ENCODE results near the gene GALNTL6. TPM values are rescaled to one million over a fixed set of nuclear protein-coding genes. Genes with fewer than 3 reads are reported as not detected.

GALNTL6 gene
- total RNA-seq, 4 donors from 2014 or later, result 0.67 to 0.70 TPM; not detected in 2

GRCh38 chr4:172802032-172802431 lies 988.8 kb downstream of the GALNTL6 start:
- DNase-seq, result no peak
- Histone ChIP-seq H3K4me3 (no peak overlapping the region), H3K27me3 (no peaks in the 10 kb centered on the region), H3K36me3 (no peaks in the 10 kb centered on the region), H3K9me3 (no peaks in the 10 kb centered on the region), H3K4me1 (no peaks in the 10 kb centered on the region), H3K27ac (no peak overlapping the region)
- TF ChIP-seq POLR2A (IDR thresholded peaks at IDR 0.05) (no peak), CTCF (IDR thresholded peaks at IDR 0.05) (no peak)

GRCh38 chr4:172806841-172807240 lies 993.6 kb downstream of the GALNTL6 start:
- Histone ChIP-seq H3K36me3 (no peaks in the 10 kb centered on the region), H3K4me3 (no peak overlapping the region), H3K9me3 (no peaks in the 10 kb centered on the region), H3K27ac (no peak overlapping the region), H3K4me1 (no peaks in the 10 kb centered on the region), H3K27me3 (no peaks in the 10 kb centered on the region)
- TF ChIP-seq CTCF (IDR thresholded peaks at IDR 0.05) (no peak), POLR2A (IDR thresholded peaks at IDR 0.05) (no peak)
- no peak for DNase-seq

GRCh38 chr4:172808196-172808595 lies 995.0 kb downstream of the GALNTL6 start:
- no peak for TF ChIP-seq CTCF (IDR thresholded peaks at IDR 0.05)
- no peak for TF ChIP-seq POLR2A (IDR thresholded peaks at IDR 0.05)
- H3K4me1 ChIP-seq, result no peaks in the 10 kb centered on the region
- H3K36me3 ChIP-seq, result no peaks in the 10 kb centered on the region
- H3K27ac ChIP-seq, result no peak overlapping the region
- H3K4me3 ChIP-seq, result no peak overlapping the region
- no peaks in the 10 kb centered on the region for H3K9me3 ChIP-seq
- no peaks in the 10 kb centered on the region for H3K27me3 ChIP-seq
- no peak for DNase-seq

GRCh38 chr4:172809319-172809718 lies 996.1 kb downstream of the GALNTL6 start:
- no peak for DNase-seq
- Histone ChIP-seq H3K27me3 (no peaks in the 10 kb centered on the region), H3K36me3 (no peaks in the 10 kb centered on the region), H3K4me1 (no peaks in the 10 kb centered on the region), H3K9me3 (no peaks in the 10 kb centered on the region), H3K27ac (no peak overlapping the region), H3K4me3 (no peak overlapping the region)
- TF ChIP-seq CTCF (IDR thresholded peaks at IDR 0.05), result no peak
- TF ChIP-seq POLR2A (IDR thresholded peaks at IDR 0.05), result no peak

- Histone ChIP-seq H3K4me1 (peaks cover 0 to 11% (median 0%) of the 10 kb centered on the region in 4 donors), H3K27ac (no peak overlapping the region), H3K36me3 (no peaks in the 10 kb centered on the region), H3K9me3 (no peaks in the 10 kb centered on the region), H3K27me3 (no peaks in the 10 kb centered on the region), H3K4me3 (no peak overlapping the region)
- DNase-seq, result no peak
- TF ChIP-seq CTCF (IDR thresholded peaks at IDR 0.05) (no peak), POLR2A (IDR thresholded peaks at IDR 0.05) (no peak)
Observed at GRCh38 chr4:172813359-172813923, 1000.2 kb downstream of the GALNTL6 start.

Measured in Peyer's patch (tissue), 4 donors.